Measurements from ENCODE around the gene PLXNA4.

GRCh38 chr7:132226957-132227290 is 349.3 kb downstream of the PLXNA4 start:
- TF ChIP-seq, protein P1, sequence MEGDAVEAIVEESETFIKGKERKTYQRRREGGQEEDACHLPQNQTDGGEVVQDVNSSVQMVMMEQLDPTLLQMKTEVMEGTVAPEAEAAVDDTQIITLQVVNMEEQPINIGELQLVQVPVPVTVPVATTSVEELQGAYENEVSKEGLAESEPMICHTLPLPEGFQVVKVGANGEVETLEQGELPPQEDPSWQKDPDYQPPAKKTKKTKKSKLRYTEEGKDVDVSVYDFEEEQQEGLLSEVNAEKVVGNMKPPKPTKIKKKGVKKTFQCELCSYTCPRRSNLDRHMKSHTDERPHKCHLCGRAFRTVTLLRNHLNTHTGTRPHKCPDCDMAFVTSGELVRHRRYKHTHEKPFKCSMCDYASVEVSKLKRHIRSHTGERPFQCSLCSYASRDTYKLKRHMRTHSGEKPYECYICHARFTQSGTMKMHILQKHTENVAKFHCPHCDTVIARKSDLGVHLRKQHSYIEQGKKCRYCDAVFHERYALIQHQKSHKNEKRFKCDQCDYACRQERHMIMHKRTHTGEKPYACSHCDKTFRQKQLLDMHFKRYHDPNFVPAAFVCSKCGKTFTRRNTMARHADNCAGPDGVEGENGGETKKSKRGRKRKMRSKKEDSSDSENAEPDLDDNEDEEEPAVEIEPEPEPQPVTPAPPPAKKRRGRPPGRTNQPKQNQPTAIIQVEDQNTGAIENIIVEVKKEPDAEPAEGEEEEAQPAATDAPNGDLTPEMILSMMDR (IDR thresholded peaks at IDR 0.05; ENCODE audit: low read depth, low read length, poor library complexity, severe bottlenecking): no peak
- TF ChIP-seq EZH2phosphoT487 (IDR thresholded peaks at IDR 0.05; ENCODE audit: borderline replicate concordance, low read length): no peak

Data from DOHH2 (cell line).